Posterior cingulate gyrus (tissue), 11 donors: Measurements from ENCODE around the gene MGA.

ENCODE experiments used
- DNase-seq, 10 donors: peaks; one replicate each; pipeline versions ENCODE4 v3.0.0 to v3.0.0-alpha.2; 2020 to 2021; ENCODE audit warnings: mixed read lengths in 3 of 10
- intact Hi-C: fragments of 100-400 bp; cut with DNase I; formaldehyde crosslinking; loops from one replicate; pipeline ENCODE4 v1.15.1; 2023

MGA gene

DNA sequence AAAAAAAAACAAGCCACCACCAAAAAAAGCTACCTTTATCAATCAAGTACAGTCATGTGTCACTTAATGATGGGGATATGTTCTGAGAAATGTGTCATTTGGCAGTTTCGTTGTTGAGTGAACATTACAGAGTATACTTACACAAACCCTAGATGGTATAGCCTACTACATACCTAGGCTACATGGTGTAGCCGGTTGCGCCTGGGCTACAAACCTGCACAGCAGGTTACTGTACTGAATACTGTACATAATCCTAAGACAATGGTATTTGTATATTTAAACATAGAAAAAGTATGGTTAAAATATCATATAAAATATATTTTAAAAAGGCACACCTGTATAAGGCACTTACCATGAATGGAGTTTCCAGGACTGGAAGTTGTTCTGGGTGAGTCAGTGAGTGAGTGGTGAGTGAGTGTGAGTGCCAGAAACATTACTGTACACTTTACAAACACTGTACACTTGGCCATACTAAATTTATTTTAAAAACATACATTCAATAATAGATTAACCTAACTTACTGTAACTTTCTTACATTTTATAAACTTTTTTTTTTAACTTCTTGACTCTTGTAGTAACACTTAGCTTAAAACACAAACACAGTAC lies 141.7 kb downstream of the MGA start:
- intact Hi-C loops: no loop called here
- DNase-seq: peak in 1 of 10 donors; percentile 14

DNA sequence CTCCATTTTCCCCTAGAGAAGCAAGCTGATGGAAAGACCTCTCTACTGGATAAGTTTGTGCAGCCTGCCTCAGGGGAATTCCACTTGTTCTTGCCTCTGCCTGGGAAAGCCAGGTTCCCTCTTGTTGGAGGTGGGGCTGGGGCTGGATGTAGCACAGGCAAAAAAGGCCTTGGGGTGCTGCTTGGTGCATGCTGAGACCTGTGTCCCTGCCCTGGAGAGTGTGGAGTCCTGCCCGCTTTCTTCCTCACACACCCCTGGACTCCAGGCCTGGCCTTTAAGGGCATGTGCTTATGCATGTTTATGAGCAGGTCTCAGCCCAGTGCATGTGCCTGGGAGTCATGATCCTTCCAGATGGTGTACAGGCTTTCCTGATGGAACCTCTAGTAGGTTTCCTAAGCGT lies 144.2 kb downstream of the MGA start:
- intact Hi-C loops: no loop called here

DNA sequence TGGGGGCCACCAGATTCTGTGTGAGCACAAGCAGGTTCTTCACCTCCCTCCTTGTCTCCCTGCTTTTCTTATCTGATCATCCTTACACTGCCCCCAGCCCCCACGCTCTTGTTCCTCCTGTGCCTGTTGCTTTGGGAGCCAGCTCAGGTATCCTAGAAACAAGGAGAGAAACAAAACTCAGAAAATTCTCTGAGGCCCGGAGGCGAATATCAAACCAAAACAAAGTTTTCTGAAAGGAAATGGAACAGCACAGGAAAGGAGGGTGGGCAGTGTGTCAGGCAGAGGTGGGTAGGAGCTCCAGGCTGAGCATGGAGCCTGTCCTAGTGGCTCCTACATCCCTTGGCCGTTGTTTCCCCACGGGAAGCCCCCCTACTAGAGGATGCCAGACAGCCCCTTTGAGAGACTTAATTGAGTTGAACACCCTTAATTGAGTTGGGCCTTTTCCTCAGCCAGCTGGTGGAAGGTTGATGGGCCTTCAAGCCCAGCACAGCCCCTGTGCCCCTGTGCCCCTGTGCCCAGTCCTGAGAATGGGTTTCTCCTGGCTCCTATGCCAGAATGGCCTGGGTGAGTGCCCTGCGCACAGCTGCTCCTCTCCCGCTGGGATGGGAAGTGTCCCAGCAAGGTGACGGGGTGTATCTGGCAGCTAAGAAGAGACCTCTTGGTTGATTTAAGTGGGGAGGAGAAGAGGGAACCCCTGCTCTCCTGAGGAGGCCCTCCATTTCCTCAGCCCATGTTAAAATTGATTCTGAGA lies 144.9 kb downstream of the MGA start:
- intact Hi-C loops: no loop called here
- DNase-seq: peak in 2 of 10 donors; percentile 51 to 57

More for the DNA sequence above, 144.2 kb downstream of the MGA start:
- peak in 1 of 10 donors; percentile 24 for DNase-seq

DNA sequence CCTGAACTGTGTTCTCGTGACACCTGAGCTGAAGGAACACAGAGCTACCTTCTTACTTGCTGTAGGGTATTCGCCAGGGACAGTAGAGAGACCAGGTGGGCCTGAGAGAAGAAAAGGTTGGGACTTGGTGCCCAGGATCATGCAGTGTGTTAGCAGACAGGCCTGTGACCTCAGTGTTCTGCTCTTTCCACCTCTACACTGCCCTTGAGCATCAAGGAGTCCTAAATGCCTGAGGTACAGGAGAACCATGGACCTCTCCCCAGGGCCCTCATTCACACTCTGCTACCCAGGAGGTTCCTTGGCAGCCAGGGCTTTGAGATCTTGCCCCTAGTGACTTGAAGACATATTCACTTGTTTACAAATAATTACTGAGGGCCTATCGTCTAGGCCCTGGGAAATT lies 145.5 kb downstream of the MGA start:
- intact Hi-C loops: no loop called here
- peak in 1 of 10 donors; percentile 34 for DNase-seq

DNA sequence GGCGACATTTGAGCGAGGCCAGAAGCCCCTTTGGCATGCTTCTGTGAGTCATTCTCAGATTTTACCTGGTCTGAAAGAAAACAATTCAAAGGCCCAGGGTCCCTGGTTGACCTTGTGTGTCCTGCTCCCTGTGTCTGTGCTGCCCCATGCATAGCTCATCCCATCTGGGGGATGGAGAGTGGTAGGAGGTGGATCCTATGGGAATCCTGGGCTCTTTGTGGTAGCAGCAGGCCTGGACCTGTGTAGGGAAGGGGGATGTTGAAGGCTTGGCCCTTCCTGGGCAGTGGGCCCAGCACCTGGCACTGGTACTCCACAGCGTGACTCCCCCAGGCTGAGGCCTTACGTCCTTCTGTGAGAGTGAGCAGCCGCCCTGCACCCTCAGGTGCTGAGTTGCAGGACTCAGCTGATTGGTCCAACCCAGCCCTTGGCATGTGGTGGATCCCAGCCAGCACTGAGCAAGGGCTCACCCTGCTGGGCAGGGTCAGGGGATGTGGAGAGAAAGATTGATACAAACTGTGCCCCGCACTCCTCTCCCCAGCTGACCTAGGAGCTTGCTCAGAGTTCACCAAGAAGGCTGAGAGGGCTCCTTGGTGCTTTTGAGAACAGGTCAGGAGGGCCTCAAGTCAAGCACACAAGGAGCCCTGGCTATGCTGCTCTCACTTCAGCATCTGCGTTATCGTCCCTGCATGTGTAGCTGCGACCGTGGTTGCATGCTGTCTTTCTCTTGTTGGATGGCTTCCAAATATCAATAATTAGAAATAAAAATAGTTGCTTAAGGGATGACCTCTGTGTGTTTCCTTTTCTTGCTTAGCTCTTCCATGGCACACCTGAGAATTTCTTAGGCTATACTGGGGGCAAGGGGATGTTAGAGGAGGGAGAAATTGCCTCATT lies 146.3 kb downstream of the MGA start:
- intact Hi-C loops: no loop called here

DNA sequence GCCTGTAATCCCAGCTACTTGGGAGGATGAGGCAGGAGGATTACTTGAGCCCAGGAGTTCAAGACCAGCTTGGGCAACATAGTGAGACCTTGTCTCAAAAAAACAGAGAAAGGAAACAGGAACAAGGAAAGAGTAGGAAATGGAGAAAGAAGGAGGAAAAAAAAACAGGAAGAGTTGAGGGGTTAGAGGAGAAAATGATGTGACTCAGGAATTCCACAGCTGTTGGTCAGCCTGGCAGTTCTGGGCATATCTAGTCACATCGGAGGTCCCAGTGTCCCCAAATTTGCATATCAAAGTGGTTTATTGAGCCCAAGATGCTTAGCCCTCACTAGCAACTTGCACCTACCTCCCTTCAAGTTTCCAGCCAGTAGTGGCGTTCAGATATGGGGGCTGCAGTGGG lies 148.9 kb downstream of the MGA start:
- intact Hi-C loops: no loop called here

More for the DNA sequence above, 146.3 kb downstream of the MGA start:
- peak in 3 of 10 donors; percentile 45 to 84 (median 78) for DNase-seq

DNA sequence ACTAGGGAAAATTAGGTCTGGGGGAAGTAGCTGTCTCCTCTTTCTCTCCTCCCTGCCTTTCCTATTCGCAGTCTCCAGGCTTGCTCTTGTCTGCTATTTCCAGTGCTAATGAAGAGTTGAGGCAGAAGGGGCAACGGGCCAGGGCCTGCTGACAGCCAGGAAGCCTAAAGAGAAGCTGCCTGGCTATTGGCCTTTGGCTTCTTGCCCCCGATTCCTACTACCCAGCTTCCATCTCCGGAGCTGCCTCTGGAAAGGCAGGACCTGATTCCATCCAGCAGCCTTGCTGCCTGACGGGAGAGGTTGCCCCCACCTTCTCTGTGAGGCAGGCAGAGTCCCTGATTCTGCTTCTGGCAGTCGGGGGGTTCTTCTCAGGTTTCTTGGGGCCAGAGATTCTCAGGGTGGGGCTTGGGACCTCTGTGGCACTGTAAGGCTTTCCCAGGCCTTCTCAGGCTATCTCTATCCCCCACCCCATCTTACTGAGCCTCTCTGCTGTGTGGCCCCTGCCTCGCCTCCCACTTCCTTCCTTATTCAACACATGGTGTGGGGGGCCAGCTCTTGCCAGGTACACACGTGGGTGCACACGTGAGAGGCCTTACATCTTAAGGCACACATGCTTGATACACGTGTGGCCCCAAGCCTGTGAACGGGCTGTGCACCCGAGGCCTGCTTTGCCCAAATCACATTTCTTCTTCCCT lies 149.5 kb downstream of the MGA start:
- intact Hi-C loops: loop anchor here (5.0 to 10.0 kb wide), 2 partner anchors 252 to 345 kb away; partner anchors contain the start of gene TYRO3
- DNase-seq: peak in 3 of 10 donors; percentile 61 to 83 (median 64)

More for the DNA sequence above, 148.9 kb downstream of the MGA start:
- DNase-seq: peak in 1 of 10 donors; percentile 2

DNA sequence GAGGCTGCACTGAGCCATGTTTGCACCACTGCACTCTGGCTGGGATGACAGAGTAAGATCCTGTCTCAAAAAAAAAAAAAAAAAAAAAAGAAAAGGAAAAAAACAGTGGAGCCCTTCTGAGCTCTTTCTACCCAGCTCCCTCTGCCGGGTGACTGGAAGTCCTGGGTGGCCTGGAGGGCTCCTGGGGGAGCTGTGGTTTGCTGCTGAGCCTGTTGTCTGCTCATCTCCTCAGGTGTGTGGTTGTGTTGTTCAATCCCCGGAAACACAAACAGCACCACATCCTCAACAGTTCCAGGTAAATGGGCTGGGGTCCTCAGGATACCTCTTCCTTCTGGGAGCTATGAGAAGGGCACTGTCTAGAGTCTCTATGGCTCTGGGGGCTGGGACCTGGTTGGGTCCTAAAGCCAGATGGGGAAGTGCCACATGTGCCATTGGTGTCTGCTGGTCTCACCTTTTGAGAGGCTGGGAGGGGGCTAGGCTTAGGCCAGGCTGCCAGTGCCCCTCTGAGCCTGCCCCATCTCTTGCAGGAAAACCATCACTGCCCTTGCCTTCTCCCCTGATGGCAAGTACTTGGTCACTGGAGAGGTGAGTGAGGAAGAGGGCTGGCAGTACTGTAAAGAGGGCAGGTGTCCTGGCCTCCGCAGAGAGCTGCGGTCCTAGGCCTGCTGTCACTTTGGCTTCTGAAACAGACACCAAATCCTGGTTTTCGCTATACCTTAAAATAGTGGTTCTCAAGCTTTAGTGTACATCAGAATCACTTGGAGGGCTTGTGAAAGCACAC lies 150.6 kb downstream of the MGA start:
- peak in 2 of 10 donors; percentile 56 to 62 for DNase-seq

DNA sequence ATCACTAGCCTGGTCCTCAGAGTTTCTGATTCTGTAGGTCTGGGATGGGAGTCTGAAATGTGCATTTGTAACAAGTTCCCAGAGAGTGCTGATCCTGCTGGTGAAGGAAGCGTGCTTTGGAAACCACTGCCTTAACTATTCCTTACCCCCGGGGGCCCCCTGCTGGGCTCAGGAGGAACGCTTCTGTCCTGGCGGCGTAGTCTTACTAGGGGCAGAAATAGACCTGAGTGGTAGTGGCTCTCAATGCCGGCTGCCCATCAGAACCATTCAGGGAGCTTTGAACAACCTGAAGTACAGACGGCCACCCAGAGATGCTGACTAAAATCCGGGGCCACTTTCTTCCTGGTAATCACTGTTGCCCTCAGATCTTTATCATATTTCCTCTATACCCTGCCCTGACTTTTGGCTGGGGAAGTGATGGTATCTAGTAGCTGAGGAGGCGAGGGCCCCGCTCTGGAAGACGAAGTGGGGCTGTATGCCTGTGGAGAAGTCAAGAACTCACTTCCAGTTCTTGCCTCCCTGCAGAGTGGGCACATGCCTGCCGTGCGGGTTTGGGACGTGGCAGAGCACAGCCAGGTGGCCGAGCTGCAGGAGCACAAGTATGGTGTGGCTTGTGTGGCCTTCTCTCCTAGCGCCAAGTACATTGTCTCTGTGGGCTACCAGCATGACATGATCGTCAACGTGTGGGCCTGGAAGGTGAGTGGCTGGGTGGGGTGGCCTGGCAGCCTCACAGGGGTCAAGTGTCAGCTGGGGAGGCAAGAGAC lies 151.4 kb downstream of the MGA start:
- intact Hi-C loops: loop anchor here (1.0 to 10.0 kb wide), 3 partner anchors 37 to 347 kb away; partner anchors contain the start of genes MAPKBP1 and TYRO3
- DNase-seq: peak; percentile 75 to 98 (median 90)

More for the DNA sequence above, 150.6 kb downstream of the MGA start:
- intact Hi-C loops: loop anchor here (1.0 to 10.0 kb wide), 3 partner anchors 37 to 346 kb away; partner anchors contain the start of genes MAPKBP1 and TYRO3

DNA sequence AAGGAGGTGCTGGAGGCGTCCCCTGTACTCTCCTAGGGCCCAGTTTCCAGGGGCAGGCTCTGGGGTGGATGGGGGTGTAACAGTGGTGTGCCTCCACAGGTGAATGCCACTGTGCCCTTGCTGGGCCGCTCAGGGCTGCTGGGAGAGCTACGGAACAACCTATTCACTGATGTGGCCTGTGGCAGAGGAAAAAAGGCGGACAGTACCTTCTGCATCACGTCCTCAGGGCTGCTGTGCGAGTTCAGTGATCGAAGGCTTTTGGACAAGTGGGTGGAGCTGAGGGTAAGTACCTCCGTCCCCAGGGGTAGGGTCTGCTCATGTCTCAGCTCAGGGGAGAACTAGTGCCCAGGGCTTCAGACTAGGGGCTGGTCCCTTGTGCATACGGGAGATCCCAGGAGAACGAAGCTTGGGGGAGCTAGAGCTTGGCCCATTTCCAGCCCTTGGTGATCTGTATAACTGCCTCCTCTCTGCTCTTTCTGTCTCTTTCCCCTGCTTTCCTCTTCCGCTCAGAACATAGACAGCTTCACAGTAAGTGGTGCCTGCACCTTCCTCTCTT lies 152.7 kb downstream of the MGA start:
- intact Hi-C loops: loop anchor here (5.0 to 10.0 kb wide), 2 partner anchors 256 to 348 kb away; partner anchors contain the start of gene TYRO3
- peak in 1 of 10 donors; percentile 30 for DNase-seq

DNA sequence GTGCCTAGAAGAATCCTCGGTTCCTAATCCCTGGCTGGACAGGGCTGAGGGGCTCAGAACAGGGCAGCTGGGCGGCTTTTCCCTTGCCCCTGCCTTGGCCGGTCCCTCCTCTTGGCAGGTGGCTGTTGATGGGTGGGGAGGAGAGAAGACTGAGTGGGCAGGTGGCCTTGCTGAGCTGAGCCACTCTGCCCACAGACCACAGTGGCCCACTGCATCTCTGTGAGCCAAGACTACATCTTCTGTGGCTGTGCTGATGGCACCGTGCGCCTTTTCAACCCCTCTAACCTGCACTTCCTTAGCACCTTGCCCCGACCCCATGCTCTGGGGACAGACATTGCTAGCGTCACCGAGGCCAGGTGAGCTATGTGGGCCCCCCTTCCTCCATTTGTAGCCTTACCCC lies 153.2 kb downstream of the MGA start:
- DNase-seq: peak in 2 of 10 donors; percentile 50 to 51
- intact Hi-C loops: loop anchor here (5.0 to 10.0 kb wide), 2 partner anchors 256 to 349 kb away; partner anchors contain the start of gene TYRO3

DNA sequence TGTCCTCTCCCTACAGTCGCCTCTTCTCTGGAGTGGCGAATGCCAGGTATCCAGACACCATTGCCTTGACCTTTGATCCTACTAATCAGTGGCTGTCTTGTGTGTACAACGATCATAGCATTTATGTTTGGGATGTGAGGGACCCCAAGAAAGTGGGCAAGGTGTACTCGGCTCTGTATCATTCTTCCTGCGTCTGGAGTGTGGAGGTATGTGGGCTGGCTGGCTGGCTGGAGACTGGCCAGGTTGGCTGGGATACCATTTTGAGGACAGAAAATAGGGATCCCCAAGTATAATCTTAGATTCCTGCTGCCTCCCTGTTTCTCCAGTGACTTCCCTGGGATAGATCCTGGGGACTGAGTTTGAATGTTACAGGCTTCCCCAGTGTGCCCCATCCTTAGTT lies 154.3 kb downstream of the MGA start:
- intact Hi-C loops: loop anchor here (5.0 to 10.0 kb wide), 2 partner anchors 257 to 350 kb away; partner anchors contain the start of gene TYRO3
- DNase-seq: peak in 1 of 10 donors; percentile 56

DNA sequence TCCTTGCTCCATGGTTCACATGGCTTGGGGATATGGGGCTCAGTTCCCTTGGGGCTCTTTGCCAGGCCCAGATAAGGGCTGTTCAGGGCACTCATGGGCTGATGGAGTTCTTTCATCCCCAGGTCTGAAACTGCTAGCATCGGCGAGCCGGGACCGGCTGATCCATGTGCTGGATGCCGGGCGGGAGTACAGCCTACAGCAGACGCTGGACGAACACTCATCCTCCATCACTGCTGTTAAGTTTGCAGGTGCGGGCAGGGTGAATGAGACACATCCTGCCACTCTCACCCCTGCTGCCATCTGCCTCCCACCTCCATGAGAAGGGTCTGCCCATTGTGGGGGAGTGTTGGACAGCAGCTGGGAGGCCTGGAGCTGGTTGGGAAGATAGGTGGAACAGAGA lies 156.6 kb downstream of the MGA start:
- peak in 3 of 10 donors; percentile 24 to 79 (median 76) for DNase-seq
- intact Hi-C loops: loop anchor here (10.0 kb wide), 1 partner anchor 352 kb away; no protein-coding TSS in a partner anchor

DNA sequence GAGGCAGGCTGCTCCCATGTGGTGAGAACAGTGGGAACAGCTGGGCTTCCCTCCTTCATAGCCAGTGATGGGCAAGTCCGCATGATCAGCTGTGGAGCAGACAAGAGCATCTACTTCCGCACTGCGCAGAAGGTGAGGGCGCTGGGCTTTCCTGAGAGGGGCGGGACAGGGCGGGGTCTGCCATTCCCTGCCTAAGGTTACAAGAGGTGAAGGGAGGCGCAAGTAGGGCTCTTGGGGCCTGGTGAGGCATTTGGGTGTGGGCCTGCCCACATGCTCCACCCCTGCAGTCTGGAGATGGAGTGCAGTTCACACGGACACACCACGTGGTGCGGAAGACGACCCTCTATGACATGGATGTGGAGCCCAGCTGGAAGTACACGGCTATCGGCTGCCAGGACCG lies 157.1 kb downstream of the MGA start:
- DNase-seq: peak in 3 of 10 donors; percentile 25 to 69 (median 49)
- intact Hi-C loops: loop anchor here (10.0 kb wide), 1 partner anchor 353 kb away; no protein-coding TSS in a partner anchor

DNA sequence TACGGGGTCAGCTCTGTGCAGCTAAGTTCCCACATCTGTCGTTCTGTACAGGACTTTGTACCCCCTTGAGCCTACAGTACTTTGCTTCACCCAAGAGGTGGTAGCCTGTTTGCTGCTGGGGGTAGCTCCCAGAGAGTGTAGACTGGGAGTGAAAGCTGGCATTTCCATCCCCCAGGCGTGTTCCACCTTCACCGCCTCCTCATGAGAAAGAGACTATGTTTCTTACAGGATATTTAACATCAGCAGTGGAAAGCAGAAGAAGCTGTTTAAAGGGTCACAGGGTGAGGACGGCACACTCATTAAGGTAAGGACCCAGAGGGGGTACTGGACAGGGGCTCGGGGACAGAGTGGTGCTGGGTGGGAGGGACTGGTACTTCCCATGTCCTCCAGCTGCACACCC lies 157.6 kb downstream of the MGA start:
- DNase-seq: peak in 2 of 10 donors; percentile 19 to 57
- intact Hi-C loops: loop anchor here (10.0 kb wide), 1 partner anchor 353 kb away; no protein-coding TSS in a partner anchor

DNA sequence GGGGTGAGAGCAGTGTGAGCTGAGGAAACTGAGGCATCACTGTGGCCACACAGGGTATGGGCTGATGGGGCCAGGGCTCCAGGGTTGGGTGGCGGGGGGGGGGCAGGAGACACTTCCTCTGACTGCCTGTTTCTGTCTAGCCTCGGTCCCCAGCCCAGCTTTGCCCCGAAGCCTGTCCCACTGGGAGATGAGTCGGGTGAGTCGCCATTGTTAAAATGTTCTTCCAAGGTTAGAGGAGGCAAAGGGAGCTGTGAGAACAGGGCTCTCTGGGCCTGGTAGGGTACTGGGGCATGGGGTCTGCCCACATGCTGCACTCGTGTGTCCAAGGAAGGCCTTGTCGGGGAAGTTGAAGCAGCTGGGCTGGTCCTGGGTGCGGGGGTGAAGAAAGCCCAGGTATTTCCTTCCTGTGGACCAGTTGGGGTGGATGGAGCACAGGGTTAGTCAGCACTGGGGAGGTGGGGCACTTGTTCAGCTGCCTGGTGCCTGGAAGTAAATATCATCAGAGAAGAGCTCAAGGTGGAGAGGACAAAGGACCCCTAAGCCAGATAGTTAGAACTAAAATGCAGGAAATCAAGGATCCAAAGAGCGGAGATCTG lies 159.3 kb downstream of the MGA start:
- peak in 4 of 10 donors; percentile 12 to 51 (median 42) for DNase-seq
- intact Hi-C loops: loop anchor here (10.0 kb wide), 1 partner anchor 355 kb away; no protein-coding TSS in a partner anchor
